ACHN (cell line): Measurements from ENCODE around the gene PLA2G1B.

Source experiments
- DNase-seq: peaks from one replicate; pipeline ENCODE4 v3.0.0-alpha.2; 2015
- in situ Hi-C: cut with HindIII; loops from 2 replicates; pipeline ENCODE4 v1.10.0; 2017; ENCODE audit warnings: low sequenced_read_pairs, low pct_ligation_motif_present, low pct_unique_long_range_greater_than_20kb

PLA2G1B gene

GRCh38 chr12:120327593-120327992 lies at the start of gene PLA2G1B:
TSS of gene PLA2G1B (minus strand) at chr12:120327779. CDS start at chr12:120327753, 26 bp downstream.
- in situ Hi-C loops: loop anchor here (25.0 kb wide), 1 partner anchor 110 kb away; the partner anchor contains the start of genes COX6A1, GATC and TRIAP1

GRCh38 chr12:120376934-120377572 lies 49.5 kb upstream of the PLA2G1B start:
- no peak for DNase-seq
- in situ Hi-C loops: no loop called here

More at GRCh38 chr12:120327593-120327992, at the start of gene PLA2G1B:
- DNase-seq: no peak

GRCh38 chr12:120376416-120376815 lies 48.8 kb upstream of the PLA2G1B start:
- DNase-seq: no peak
- in situ Hi-C loops: no loop called here

GRCh38 chr12:120376009-120376408 lies 48.4 kb upstream of the PLA2G1B start:
- in situ Hi-C loops: no loop called here
- no peak for DNase-seq

GRCh38 chr12:120373683-120374082 lies 46.1 kb upstream of the PLA2G1B start:
- no peak for DNase-seq
- in situ Hi-C loops: no loop called here

- in situ Hi-C loops: no loop called here
- no peak for DNase-seq
Observed at GRCh38 chr12:120370343-120371243, 43.0 kb upstream of the PLA2G1B start.

GRCh38 chr12:120369603-120370342 lies 42.2 kb upstream of the PLA2G1B start:
- DNase-seq: no peak
- in situ Hi-C loops: no loop called here

- in situ Hi-C loops: no loop called here
- no peak for DNase-seq
Observed at GRCh38 chr12:120368789-120369602, 41.4 kb upstream of the PLA2G1B start, which contains the start of gene MSI1. TSS of gene MSI1 (minus strand) at chr12:120369164. CDS start at chr12:120369091, 73 bp downstream.

- DNase-seq: no peak
Observed at GRCh38 chr12:120367924-120368788, 40.6 kb upstream of the PLA2G1B start.

GRCh38 chr12:120367233-120367923 lies 39.8 kb upstream of the PLA2G1B start:
- peak; percentile 36 for DNase-seq
- in situ Hi-C loops: no loop called here

More at GRCh38 chr12:120367924-120368788, 40.6 kb upstream of the PLA2G1B start:
- in situ Hi-C loops: no loop called here

- in situ Hi-C loops: no loop called here
- no peak for DNase-seq
Observed at GRCh38 chr12:120366845-120367232, 39.3 kb upstream of the PLA2G1B start.

GRCh38 chr12:120366341-120366705 lies 38.7 kb upstream of the PLA2G1B start:
- in situ Hi-C loops: no loop called here
- no peak for DNase-seq

GRCh38 chr12:120365675-120366340 lies 38.2 kb upstream of the PLA2G1B start:
- in situ Hi-C loops: no loop called here
- no peak for DNase-seq

- in situ Hi-C loops: no loop called here
- no peak for DNase-seq
Observed at GRCh38 chr12:120364487-120364886, 36.9 kb upstream of the PLA2G1B start.

- in situ Hi-C loops: no loop called here
- no peak for DNase-seq
Observed at GRCh38 chr12:120363274-120363855, 35.8 kb upstream of the PLA2G1B start.
